T47D (cell line): ENCODE data around the gene RPS6KA2.

Source experiments
- DNase-seq, 2 experiments: peaks; one replicate each; pipeline versions ENCODE4 v3.0.0 to v3.0.0-alpha.2; 2011 to 2012; ENCODE audit warnings: low read depth in 1 of 2, low spot score in 1 of 2
- JUND ChIP-seq: IDR thresholded peaks from 2 replicates; pipeline ENCODE4 v1.6.1; 2012; ENCODE audit warnings: low read depth
- in situ Hi-C: cut with HindIII; loops from 2 replicates; pipeline ENCODE4 v1.10.0; 2016; ENCODE audit warnings: low sequenced_read_pairs, low pct_unique_long_range_greater_than_20kb

The RPS6KA2 gene

DNA sequence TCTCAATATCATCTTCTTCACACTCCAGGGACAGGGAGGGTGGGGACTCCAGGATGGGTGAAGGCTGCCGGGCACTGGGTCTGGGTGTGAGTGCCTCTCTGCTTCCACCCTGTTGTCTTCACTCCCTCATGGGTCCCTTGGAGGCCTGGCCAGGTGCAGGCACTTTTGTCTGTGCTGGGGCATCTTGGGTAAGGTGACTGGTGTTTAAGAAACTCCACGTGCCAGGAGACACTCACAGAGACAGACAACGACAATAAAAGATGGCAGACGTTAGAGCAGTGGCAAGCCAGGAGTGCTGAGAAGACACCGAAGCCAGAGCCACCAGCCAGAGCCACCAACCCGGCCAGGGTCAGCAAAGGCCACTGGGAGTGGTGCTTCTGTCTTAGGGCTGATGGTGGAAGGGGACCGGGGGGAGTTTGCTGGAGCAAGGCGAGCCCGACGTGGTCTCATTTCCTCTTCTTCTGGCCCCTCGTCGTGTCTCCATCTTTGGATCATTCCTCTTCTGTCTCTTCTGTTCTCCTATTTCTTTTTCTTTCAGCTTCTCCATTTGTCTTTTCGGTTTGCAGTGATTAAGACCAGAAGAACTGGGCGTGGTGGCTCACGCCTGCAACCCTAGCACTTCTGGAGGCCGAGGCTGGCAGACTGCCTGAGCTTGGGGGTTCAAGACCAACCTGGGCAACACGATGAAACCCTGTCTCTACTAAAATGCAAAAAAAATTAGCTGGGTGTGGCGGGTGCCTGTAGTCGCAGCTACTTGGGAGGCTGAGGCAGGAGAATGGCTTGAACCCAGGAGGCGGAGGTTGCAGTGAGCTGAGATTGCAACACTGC, 131.3 kb downstream of the RPS6KA2 start:
- TF ChIP-seq JUND = no peak
- in situ Hi-C loops = no loop called here
- no peak for DNase-seq

DNA sequence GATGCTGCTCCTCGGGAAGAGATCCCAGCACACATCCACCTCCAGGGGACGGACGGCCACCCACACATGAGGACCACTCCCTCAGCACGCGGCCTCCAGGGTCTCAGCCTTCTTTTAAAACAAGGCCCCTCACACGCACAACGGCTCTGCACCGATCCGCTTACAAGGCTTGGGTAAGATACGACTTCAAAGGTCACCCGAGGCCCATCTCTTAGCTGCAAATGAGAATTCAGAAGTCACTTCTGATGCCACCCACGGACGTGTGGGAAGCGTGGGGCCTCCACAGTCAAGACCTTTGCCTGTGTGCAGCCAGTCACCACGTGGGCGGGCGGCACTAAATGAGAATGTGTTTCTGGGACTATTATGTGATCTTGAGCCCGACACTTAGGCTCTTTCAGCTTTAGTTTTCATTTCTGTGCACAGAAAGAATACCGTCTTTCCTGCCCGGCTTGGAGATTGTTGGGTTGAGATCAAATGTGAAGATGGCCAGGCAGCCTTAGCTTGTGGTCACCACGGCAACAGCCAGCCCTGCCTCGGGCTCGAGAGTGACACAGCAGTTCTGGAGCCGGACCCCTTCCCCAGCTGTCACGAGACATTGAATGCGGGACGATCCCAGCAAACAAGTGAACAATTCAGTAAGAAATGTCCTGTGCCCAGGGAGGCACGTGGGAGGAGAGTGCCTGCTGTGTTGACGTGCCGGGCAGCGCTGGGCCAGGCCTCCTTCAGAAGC, 132.1 kb downstream of the RPS6KA2 start:
- no peak for TF ChIP-seq JUND
- in situ Hi-C loops = no loop called here
- DNase-seq = no peak

DNA sequence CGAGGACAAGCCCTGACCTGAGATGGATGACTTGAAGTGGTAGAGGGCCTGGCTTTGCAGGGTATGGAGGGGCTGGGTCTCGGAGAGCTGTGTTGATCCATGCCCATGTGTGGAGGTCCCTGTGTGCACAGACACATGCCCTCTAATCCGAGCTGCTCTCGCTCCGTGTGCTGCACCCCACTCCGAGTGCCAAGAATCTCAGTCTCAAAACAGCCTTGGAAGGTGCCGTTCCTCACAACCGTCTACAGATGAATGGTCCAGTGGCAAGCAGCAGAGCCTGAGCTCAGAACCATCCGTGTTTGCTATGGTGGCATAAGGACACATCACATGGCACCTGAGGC, 133.0 kb downstream of the RPS6KA2 start:
- in situ Hi-C loops = no loop called here
- TF ChIP-seq JUND = no peak
- no peak for DNase-seq

DNA sequence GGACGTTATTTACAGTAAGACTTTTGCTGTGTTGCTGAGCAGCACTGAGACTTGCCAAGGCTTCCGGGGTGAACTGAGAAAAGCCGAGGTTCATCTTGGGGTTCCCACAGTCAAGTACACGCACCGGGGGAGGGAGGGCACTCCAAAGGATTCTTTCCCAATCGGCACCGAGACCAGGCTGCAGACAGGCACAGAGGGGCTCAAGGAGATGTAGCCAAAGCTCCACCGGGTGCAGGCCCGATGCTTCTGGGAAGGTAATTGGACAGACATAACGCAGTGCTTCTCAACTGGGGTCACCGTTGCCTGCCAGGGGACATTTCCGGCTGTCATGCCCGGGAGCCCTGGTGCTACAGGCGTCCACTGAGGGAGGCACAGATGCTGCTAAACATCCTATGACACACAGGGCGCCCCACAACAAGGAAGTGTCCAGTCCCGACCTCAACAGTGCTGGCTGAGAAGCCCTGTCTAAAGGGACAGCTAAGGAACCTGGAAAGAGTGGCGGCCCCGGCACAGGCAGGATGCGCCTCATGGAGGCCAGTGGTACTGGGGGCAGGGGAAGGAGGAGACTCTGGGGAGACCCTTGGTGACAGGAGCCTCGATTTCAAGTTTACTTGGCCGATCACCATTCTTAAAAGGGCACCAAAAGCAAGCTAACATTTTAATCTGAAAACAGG, 133.5 kb downstream of the RPS6KA2 start:
- TF ChIP-seq JUND = no peak
- in situ Hi-C loops = no loop called here
- no peak for DNase-seq

DNA sequence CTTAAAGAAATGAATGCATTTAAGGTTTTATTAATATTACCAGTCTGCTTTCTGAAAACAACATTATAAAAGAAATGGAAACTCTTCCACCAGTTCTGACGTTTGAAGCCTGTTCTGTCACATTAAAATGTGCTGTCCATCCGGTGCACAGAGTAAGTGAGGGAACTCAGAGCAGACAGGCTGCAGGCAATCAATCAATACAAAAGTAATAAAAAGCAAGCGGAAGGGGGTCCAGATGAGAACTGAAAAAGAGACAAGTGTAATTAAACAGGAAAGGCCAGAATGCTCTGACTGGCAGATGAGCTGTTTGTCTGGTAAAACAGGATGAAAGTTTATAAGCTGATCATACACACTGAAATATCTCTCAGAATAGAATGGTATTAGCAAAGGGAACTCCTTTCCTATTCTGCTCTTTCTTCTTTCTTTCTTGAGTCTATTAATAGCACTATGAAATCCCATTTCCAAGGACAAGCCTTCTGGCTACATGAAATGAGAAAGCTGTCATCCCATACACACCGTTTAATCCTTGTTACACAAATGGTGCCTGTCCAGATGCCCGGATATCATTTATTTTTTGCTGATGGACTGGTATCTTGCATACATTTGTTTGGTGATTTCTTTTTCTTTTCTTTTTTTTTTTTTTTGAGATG, 134.8 kb downstream of the RPS6KA2 start:
- no peak for TF ChIP-seq JUND
- in situ Hi-C loops = no loop called here
- no peak for DNase-seq

DNA sequence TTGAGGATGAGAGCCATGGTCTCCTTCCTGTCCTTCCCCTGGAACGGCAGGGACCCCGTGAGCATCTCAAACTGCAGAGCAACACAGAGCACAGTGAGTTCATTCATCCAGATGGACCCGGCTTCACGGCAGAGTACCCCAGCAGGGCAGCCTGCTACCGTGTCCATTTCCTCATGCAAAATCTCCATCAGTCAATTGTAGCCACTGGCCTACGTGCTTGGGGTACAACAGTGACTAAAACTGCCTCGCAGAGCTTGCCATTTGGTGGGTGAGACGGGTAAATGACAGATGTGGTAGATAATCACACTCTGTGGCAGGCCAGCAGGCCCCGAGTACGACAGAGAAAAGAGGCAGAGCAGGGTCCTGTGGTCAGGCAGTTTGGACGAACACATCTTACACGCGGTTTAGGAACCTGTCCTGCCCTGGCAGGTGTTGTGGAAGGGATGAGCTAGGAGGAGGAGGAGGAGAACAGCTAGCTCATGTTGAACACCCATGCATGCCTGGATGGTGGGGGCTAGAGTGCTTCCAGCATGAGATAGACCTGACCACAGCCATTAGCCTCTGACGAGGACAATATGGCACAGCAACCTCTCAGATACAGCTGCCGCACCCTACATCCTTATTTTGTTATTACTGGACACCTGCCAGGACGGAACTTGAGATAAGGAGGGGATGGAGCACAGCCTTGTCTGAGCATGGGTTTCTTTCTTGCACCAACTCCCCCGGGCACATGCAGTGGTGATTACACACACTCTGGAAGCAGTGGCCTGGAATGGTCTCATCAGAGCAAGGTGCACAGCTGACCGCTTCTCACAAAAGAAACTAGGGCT, 136.2 kb downstream of the RPS6KA2 start:
- TF ChIP-seq JUND = no peak
- in situ Hi-C loops = no loop called here
- no peak for DNase-seq

DNA sequence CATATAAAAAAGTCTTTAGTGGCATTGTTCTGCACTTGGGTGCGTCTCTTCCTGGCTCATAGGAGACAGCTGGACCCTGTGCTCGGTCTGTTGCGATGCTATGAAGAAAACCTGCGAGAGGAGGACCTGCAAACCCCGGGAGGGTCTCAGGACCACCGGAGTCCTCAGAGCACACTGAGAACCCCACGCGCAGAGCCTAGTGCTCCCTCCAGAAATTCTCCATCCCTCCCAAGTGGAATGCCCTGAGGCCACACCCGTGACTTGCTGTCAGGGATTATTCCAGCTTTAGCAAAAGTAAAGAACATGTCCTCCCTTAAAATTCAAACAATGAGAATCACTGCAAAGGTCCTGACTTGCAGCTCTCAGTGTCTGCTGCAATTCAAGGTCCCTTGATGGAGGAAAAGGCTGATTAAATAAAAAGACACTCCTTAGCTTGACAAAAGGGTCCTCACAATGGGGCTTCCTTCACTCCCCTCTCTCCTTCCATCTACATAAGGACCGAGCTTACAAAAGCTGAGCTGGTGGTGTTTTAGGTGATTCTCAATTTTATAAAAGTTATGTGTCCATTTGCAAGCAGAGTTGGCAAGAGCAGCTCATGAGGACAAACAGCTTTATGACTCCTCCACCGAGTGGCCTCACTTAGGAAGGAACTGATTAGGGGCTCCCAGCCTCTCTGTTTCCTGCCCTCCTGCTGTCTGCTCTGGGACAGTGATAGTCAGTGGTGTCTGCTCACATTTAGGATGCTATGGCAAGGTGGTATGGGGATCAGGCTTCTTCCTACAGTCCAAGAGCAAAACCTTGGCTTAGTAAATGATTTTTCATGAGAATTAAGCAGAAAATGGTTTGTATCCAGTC, 137.5 kb downstream of the RPS6KA2 start:
- no peak for DNase-seq
- TF ChIP-seq JUND = no peak
- in situ Hi-C loops = no loop called here

DNA sequence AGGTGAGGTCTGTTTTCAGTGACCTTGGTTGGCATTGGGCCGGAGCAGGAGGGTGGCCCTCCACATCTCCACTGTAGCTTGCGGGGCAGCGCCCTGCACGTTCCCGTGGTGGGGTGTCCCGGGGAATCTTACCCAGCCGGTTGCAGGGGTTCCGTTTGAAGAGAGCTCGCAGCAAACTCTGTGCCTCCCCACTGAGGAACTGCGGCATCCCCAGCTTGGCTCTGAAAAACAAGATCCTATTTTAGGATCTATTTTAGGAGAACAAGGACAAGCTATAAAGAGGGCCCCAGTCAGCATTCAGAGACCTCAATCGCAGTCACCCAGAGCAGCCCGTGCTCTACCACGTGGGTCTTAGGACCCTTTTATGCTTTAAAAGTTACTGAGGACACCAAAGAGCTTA, 138.3 kb downstream of the RPS6KA2 start:
- in situ Hi-C loops = no loop called here
- no peak for DNase-seq
- no peak for TF ChIP-seq JUND

DNA sequence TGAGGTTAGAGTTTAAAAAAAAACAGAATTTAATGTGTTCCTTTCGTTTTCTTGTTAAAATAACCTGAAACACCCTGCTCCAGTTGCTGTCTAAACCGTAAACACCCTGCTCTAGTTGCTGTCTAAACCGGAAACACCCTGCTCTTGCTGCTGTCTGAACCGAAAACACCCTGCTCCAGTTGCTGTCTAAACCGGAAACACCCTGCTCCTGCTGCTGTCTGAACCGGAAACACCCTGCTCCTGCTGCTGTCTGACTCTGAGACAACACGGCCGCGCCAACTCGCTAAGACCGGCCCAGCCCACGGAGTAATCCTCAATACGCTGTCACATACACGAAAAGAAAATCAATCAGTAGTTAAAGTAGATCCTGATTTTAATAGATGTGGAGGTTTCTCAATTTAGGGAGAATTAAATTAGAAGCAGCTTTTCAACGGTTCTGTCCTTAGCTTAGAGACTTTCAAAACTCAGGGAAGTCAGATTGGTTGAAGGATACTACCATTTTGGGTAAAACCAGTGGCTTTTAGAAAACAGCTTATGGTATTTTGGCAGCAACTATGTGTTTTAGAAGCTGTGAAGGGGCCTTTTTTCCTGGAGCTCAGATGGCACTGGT, 138.9 kb downstream of the RPS6KA2 start:
- TF ChIP-seq JUND = no peak
- no peak for DNase-seq
- in situ Hi-C loops = no loop called here

DNA sequence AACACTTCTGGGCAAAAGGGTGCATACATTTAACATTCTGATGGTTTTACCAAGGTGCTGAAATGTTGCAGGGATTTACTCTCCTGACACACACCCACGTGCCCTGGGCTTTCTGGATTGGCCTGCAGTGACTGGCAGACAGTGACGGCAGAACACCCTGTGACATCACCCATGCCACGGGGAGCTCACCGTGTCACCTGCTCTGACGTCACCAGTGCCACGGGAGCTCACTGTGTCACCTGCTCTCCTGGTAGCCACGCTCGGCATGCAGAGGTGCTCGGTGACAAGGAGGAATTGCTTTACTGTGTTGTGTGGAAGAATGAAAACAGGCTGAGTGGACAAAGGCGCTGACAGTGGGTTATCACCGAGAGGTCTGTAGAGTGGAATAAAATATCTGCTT, 139.9 kb downstream of the RPS6KA2 start:
- no peak for TF ChIP-seq JUND
- in situ Hi-C loops = no loop called here
- no peak for DNase-seq

DNA sequence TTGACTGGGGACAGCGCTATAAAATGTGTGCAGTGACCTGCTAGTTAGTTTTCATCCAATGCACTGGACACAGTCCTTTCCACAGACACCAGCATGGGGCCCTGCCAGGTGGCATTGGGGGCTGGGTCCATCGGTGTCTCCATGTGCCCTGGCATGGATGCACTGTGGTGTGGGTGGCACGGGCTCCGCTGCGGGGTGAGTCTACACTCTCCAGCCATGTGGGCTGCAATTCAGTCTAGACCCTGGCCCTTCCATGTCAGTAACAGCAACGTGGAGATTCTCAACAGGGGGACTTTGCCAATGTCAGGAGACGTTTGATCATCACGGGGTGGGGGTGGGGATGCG, 140.5 kb downstream of the RPS6KA2 start:
- in situ Hi-C loops = no loop called here

More for the DNA sequence above, 140.5 kb downstream of the RPS6KA2 start:
- no peak for TF ChIP-seq JUND
- no peak for DNase-seq
